ENCODE measurements around the gene MAP3K5.

The MAP3K5 gene

DNA sequence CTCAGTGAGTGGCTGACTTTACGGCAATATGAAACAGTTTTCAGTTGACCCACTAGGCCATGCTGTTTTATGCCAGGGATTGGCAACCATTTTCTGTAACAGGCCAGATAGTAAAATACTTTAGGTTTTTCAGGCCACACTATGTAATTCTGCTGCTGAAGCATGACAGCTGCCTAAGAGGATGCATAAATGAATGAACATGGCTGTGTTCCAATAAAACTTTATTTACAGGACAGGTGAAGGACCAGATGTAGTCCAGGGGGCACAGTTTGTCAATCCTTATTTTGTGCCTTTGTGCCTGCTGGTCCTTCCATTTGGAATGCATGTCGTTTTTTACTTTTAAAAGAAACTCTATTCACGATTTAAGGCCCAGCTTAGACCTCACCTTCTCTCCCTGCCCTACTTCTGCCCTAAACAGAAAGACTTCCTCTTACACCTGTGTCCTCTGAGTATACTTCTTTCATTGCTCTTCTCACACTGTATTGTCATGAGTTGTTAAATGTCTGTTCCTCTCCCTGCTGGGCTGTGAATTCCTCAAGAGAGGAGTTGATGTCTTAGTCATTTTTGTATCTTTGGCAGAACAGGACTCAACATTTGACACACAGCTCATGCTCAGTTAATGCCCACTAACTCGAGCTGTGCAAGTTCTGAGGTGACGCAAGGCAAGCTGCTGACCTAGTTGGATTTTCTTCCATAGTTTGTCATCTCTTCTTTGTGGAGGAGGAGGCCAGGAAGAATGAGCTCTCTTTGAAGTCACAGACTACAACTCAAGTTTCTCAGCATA, 152.0 kb downstream of the MAP3K5 start:
- DNase-seq: no peak

DNA sequence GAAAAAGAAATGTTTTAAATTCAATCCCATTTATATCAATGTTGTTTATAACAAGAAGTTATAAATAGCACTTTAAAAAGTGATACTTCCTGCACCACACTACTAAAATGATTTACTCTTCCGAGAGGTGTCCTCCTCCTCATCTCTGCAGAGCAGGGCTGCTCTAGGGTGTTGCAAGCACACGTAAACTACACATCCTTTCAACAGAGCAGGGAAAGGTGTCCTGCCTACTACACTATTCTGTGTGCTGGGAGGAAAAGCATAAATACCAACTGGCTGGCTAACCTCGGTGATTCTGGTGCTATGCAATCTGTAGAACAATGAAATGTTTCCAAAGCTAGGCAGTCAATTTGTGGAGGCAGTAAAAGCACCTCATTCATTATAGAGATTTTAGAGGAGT, 152.6 kb downstream of the MAP3K5 start:
- no peak for DNase-seq

DNA sequence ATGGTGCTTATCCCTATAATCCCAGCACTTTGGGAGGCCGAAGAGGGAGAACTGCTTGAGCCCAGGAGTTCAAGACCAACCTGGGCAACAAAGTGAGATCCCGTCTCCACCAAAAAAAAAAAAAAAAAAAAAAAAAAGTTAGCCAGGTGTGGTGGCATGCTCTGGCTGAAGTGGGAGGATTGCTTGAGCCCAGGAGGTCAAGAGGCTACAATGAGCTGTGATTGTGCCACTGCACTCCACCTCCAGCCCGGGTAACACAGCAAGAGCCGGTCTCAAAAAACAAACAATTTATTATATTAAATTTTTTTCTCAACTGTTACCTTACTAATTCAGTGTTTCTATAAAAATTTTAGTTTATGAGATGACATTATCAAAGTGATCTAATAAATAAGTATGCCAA, 156.7 kb downstream of the MAP3K5 start:
- DNase-seq: no peak

DNA sequence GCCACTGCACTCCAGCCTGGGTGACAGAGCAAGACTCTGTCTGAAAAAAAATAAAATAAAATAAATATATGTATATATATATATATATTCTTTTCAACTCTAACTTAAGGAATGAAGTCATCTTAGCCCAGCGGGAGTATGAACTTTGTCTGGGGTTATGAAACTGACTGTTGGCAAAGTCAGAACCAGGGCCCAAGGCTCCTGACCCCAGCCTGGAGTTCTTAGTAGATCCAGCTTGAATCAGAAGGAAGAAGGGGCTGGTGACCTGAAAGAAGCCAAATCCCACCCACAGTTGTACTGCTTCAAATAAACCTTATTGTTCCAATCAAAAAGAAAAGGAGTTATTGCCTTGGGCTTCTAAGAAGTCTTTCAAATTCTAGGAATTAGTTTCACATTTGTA, 158.9 kb downstream of the MAP3K5 start:
- no peak for DNase-seq

DNA sequence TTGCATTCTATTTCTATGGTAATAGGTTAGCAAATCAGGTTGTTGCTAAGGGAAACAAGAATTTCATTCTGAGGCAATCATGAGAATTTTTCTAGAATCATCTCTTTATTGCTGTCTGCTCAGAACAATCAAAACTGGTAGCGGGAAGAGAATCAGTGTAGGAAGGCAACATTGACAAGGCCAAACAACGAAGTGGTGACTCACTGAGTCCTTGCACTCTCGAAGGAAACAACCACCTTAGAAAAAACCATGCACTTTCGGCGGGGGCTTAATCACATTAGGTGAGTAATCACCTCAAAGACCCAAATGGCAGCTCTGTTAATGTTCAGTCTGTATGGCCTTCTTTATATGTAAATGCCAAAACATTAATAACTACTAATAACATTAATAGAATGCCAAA, 163.3 kb downstream of the MAP3K5 start:
- no peak for DNase-seq

DNA sequence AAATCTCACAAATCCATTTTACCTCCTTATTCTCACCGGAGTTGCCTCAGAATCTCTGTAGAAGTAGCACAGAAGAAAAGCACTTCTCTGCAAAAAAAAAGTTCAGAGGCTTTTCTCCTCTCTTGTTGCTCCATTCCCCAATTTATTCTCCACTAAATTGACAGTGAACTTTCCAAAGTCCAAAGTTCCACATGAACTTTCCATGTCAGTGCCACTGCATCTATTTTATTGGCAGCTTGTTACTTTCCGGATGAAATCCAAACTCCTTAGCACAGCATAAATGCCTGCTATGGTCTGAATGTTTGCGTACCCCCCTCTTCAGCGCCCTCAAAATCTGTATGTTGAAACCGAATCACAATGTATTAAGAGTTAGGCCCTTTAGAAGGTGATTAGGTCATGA, 165.1 kb downstream of the MAP3K5 start:
- no peak for DNase-seq

DNA sequence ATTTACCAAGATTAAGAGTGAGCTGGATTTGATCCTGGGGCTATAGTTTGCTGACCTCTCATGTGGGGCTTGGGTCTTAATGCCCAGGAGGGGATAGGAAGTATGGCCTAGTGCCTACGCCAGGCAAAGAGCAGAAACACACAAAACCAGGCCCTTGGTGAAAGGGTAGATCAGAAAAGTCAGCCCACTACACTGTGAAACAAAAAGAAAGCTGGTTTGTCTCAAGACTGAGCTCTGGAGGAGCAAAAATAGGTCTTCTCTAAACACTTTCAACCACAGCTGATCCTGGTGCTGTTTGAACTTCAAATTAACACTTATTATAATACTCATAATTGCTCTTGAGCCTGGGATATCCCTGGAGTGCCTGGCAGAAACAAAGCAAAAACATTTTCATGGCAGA, 167.0 kb downstream of the MAP3K5 start:
- DNase-seq: no peak

DNA sequence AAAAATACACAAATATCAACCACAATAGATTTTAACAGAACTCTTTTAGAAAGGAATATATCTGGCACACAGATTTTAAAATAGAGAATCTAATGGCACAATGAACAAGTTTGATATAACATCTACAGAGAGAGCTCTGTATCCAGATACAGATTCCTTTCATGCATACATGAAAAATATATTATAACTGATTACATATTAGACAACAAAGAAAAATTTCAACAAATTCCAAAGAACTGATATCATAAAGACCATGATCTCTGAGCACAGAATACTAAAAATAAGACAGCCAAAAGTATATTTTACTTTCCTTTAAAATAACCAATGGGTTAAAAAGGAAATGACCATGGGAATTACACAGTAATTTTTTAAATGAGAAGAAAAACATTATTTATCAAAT, 167.9 kb downstream of the MAP3K5 start:
- DNase-seq: no peak

DNA sequence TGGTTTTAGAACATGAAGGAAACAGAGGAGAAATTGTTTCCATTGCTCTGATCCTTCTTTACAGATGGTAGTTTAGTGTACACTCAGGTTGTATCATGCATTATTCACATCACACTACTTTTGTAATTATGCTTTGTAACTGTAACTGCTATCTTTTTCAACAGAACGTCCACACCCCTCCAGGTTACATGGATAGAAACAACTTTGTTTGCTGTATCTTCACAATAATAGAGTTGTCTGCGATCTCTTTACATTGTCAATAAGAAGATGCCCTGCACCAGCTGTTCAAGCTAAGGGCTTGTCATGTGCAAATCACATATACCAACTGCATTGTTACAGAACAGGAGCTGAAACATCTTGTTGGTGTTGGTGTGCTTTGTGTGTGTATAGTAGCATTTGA, 174.2 kb downstream of the MAP3K5 start:
- DNase-seq: no peak

DNA sequence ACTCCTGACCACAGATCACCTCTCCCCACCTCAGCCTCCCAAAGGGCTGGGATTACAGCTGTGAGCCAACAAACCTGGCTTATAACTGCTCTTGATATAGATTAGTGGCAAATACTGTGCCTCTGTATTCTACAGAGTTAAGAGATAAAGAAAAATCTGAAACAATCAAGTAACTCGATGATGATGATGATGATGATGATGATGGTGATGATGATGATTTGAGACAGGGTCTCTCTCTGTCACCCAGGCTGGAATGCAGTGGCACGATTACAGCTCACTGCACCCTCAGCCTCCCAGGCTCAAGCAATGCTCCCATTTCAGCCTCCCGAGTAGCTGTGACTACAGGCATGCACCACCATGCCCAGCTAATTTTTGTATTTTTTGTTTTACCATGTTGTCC, 175.8 kb downstream of the MAP3K5 start:
- no peak for DNase-seq

DNA sequence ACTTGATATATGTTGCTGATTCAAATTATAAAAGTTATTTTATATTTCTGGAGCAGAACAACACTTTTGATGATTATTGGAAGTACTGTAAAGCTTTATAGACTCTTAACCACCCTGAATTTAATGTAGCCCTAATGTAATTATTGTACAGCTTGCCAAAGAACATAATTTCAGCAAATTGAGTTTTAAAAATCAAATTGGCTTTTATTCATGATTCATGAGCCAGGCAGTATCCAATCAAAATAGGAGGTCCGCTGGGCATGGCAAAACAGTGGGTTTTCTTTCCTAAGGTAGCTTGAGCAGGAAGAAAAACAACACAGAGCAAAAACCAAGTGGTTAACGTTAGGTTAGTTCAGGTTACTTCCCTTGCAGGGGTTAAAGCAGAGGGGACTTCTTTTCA, 177.3 kb downstream of the MAP3K5 start:
- no peak for DNase-seq

DNA sequence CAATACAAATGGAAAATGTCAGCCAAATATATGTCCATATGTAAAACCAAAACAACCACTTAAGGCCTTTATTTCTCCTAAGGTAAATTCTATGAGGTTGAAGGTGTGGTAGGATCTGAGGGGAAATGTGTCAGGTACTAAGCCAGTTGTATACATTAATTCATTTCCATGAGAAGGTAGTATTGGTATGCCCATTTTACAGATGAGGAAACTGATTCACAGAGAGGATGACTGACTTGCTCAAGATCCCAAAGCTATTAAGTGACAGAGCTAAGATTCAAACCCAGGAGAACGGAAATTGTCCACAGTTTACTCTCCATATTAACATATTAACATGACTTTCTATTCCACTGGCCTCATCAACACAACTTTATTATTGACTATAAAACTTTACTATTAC, 177.9 kb downstream of the MAP3K5 start:
- no peak for DNase-seq

DNA sequence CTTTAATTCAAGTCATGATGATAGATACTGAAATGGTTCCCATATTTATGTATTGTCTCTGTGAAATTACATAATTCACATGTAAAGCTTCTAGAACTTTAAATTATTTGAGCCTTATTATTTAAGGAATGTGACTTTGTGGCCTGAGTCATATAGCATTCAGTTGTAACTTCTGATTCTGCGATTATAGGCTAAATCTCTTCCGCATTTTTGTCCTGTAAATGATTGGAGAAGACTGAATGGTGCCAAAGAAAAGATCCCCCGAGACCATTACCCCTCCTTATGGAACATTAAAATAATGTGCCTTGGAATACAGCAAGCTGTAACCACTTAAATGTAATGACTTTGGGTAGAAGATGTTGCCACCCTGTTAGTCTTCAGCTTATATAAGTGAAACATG, 178.8 kb downstream of the MAP3K5 start:
- no peak for DNase-seq

DNA sequence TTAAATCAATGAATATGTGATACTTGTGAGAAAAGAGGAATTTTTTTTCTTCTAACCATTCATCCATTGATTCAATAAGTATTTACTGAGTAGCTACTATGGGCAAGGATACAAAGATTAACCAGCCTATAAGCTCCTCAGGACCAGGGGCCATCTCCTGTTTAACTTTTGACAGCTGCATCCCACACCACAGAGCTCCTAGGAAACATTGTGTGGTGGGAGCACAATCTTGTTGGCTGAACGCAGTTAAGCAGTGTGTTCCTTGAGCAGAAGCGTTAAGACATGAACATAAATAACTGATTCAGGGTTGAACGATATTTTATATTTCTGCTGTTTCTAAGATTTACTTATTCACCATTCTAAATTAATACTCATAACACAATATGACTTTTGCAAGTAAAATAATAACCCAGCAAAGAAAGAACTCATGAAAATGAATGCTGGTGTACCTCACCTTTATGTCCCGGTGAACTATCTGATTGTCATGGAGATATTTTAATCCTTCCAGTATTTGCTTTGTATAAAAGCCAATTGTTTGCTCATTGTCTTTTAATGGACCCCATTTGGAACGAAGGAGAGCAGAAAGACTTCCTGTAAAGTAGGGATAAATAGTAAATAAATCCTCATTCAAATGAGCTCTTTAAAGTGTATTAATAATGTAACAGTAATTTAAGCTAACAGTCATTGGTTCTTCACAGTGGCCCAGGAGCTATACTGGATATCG, 179.4 kb downstream of the MAP3K5 start:
- no peak for DNase-seq

DNA sequence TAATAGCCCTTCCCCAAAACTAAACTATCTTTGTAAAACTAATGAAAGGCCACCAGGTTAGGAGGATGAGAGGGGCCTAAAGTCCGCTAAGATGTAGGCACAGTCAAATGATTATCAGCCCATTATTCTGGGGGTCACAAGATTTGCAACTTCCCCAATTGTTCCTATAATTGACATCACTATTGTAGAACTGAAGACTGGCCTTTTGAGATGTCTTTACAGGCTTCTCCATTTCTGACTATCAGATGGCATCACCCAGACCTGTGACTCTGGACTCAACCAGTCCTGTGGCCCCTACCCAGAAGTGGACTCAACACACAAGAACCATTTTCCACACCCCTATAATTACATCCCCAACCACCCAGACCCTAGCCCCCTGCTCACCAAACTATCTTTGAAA, 180.5 kb downstream of the MAP3K5 start:
- no peak for DNase-seq

DNA sequence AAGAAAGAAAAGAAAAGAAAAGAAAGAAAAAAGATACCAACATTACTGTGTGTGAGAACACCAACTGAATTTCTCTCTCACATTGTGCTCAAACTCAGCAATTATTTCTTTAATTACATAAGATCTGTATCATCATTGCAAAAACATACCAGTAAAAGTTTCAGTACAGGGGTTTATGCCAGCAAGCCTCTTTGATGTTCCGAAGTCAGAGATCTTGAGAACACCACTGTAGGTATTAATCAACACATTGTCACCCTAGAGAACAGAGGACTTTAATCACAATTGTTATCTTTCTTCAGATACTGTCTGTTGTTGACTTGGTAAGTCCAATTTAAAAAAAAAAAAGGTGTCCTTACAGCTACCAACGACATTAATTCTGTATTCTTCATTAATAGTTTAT, 181.1 kb downstream of the MAP3K5 start:
- DNase-seq: no peak

DNA sequence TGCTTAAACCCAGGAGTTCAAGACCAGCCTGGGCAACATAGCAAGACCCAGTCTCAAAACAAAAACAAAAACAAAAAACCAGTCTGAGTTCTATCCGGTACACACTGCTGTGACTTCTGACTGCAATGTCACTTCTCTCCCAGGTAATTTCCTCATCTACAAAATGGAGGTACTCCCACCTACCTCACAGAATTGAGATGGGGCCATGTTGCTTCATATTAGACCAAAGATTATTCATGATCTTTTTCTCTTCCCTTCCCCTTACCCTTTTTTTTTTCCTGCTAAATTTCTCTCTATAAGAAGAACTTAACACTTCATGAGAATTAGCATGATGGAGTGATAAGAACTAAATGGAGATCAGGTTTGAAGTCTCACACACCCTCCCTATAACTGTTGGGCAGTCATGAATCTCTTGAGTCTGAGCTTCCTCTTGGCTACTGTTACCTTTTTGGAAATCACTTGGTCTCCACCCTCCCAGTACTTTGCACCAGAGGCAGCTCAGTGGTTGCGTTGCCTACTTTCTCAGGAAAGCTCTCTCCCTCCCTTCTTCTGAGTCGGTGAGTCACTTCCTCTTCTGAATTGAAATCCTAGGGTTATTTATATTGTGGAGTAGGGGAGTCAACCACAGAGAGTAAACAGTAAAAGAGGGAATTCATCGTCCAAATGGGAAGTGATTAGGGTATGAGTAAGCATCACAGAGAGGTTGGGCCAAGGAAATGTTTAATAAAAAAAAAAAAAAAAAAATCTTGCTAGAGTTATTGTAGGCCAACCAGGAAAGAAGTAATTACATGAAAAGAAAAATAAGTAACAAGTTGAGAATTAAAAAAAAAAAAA, 182.2 kb downstream of the MAP3K5 start:
- no peak for DNase-seq

DNA sequence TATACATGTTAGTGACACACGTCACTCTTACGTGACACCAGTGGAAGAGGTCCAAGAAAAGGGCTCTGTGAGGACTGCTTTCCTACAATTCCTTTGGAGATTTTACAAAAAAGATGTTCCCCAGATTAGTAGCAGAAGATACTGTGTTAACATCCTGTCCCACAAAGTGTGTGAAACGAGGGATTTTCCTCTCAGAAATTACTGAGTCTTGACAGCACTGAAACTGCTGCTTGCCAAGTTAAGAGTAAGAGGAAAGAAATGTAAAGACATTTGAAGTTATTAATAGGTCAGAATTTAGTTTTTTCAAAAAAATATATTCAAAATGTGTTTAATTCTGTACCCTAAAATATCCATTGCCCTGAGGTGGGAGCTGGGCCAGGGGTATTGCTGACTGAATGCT, 183.3 kb downstream of the MAP3K5 start:
- no peak for DNase-seq

DNA sequence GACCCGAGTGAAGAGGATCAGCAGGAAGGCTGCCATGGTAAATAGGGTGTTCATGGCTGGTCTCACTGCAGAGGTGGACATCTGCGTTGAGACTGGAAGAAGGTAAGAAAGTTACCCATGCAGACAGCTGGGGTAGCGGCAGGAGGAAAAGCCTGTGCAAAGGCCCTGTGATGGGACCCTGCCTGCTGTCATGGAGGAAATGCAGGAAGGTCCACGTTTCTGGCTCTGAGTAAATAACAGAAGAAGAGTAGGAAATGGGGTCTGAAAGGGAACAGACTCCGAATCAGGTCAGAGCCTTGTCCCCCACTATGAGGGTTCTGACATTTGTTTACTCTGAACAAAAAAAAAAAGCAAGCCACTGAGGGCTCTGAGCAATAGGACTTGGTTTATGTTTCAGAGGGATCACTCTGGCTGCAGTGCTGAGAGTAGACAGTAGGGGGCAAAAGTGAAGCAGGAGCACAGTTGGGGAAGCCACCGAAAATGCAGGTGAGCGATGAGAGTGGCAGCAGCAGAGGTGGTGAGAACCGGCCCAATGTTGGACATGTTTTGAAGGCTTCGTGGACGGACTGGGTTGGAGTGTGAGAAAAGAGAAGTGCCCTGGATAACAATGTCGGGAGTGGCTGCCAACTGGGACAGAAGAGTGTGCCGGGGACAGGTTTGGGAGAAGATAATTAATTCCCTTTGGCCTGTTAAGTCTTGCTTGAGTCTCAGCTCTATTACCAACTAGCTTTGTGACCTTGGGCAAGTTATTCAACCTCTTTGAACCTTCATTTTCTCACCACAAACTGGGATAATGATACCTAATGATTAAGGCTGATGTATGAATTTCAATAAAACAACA, 184.1 kb downstream of the MAP3K5 start:
- peak; percentile 31 for DNase-seq

DNA sequence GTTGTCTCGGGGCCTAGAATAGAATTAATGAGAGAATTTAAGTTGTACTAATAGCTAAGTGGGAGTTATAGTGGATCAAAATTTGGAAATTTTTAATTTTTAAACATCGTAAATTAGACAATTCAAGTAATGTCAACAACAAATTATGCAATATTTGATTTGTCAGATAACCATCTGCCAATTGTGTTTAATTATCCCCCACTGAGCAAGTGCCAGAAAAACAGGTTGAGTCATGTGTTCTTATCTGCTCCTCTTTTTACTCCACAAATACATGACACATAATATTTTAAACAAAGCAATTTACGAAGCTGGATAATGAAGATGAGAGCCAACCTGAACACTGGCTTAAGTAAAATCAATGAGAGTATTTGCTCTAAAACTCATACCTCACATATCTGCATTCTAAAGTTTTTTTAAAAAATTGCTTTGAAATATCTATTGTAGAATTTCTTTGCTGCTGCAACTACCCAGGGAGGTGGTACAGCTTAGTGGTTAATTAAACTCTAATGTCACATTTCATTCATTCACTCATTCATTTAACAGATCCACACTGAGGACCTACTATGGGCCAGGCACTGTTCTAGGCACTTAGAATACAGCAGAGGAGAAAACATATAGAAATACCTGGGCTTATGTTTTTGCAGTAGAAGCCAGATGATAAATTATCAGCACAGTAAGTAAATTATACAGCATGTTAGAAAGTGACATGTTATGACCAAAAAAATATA, 184.9 kb downstream of the MAP3K5 start:
- DNase-seq: no peak

DNA sequence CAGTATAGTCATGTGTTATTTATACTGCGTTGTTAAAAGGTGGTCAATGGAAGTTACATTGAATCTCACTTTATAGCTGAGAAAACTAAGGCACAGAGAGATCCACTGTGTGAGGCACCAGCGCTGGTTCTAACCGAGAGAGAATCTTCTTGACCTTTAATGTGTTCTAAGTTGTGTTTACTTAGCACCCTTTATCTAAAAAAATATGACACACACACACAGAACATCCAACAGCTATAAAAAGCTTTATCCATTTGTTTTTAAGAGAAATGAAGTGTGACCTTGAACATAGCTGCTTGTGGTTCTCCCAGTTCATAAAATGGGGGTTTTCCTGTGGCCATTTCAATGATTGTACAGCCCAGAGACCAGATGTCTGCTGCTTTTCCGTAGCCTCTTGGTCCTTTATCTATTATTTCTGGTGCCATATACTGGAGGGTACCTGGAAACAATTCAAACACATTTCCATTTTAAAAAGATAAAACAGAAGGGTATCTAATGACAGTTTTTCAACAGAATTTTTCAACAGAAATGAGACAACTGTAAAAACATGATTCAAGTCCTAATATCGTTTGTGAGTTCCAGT, 187.3 kb downstream of the MAP3K5 start:
- no peak for DNase-seq

DNA sequence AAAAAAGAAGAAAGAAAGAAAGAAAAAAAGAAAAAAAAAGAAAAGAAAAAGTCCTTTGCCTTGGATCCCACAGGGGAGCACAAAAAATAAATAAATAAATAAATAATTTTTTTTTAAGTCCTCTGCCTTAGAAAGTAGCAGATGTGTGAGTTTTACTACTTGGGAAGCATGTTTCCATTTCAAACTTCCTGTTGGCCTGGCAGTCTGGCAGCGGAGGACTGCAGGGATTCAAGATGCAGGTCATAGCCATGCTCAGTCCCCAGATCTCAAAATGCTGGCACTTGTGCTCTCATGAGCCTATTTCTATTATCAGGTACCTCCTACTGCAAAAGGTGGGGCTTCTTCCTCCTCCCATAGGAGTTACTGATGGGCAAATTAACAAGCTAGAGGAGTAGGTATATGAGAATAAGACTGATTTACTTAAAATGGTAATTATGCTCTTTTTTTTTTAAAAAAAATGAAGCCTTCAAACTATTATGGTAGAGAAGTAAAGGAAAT, 187.9 kb downstream of the MAP3K5 start:
- no peak for DNase-seq
